ENCODE measurements around the gene MRGPRD.
"Not testable (repeated sequence)": the region's sequence is repeated elsewhere in the genome, so short reads cannot be mapped to it uniquely, and the experiment has no call there.

The MRGPRD gene

GRCh38 chr11:68988491-68988890 lies 7.7 kb upstream of the MRGPRD start:
- no peak overlapping the region for H3K27ac Mint-ChIP-seq
- H3K4me3 Mint-ChIP-seq, result no peak overlapping the region
- no peaks in the 10 kb centered on the region for H3K4me1 Mint-ChIP-seq
- peaks cover 12% of the 10 kb centered on the region for H3K9me3 Mint-ChIP-seq
- H3K36me3 Mint-ChIP-seq, result peaks cover 5% of the 10 kb centered on the region
- H3K27me3 Mint-ChIP-seq, result peaks cover 12% of the 10 kb centered on the region

- H3K4me3 Mint-ChIP-seq, result no peak overlapping the region
- no peak overlapping the region for H3K27ac Mint-ChIP-seq
- H3K36me3 Mint-ChIP-seq, result peaks cover 9% of the 10 kb centered on the region
These were observed 6.4 kb upstream of the MRGPRD start for GRCh38 chr11:68987211-68987610.

GRCh38 chr11:68983801-68984200 lies 3.0 kb upstream of the MRGPRD start:
- peaks cover 5% of the 10 kb centered on the region for H3K27me3 Mint-ChIP-seq
- no peaks in the 10 kb centered on the region for H3K4me1 Mint-ChIP-seq
- no peak overlapping the region for H3K4me3 Mint-ChIP-seq

More at GRCh38 chr11:68987211-68987610, 6.4 kb upstream of the MRGPRD start:
- H3K4me1 Mint-ChIP-seq, result no peaks in the 10 kb centered on the region
- H3K27me3 Mint-ChIP-seq, result peaks cover 11% of the 10 kb centered on the region
- peaks cover 18% of the 10 kb centered on the region for H3K9me3 Mint-ChIP-seq

GRCh38 chr11:68982134-68982533 lies 1.3 kb upstream of the MRGPRD start:
- no peak overlapping the region for H3K27ac Mint-ChIP-seq
- H3K36me3 Mint-ChIP-seq, result peaks cover 8% of the 10 kb centered on the region
- no peak overlapping the region for H3K4me3 Mint-ChIP-seq
- H3K27me3 Mint-ChIP-seq, result peaks cover 2% of the 10 kb centered on the region
- H3K4me1 Mint-ChIP-seq, result no peaks in the 10 kb centered on the region
- peaks cover 14% of the 10 kb centered on the region for H3K9me3 Mint-ChIP-seq

More at GRCh38 chr11:68983801-68984200, 3.0 kb upstream of the MRGPRD start:
- no peak overlapping the region for H3K27ac Mint-ChIP-seq
- peaks cover 9% of the 10 kb centered on the region for H3K36me3 Mint-ChIP-seq
- H3K9me3 Mint-ChIP-seq, result peaks cover 18% of the 10 kb centered on the region

GRCh38 chr11:68979931-68980775 lies 633 bp downstream of the MRGPRD start:
- no peak overlapping the region for H3K27ac Mint-ChIP-seq
- peaks cover 6% of the 10 kb centered on the region for H3K9me3 Mint-ChIP-seq
- H3K36me3 Mint-ChIP-seq, result peaks cover 4% of the 10 kb centered on the region
- no peaks in the 10 kb centered on the region for H3K27me3 Mint-ChIP-seq
- no peaks in the 10 kb centered on the region for H3K4me1 Mint-ChIP-seq
- no peak overlapping the region for H3K4me3 Mint-ChIP-seq

- H3K9me3 Mint-ChIP-seq, result peaks cover 6% of the 10 kb centered on the region
- H3K27ac Mint-ChIP-seq, result no peak overlapping the region
- H3K27me3 Mint-ChIP-seq, result no peaks in the 10 kb centered on the region
- H3K4me1 Mint-ChIP-seq, result no peaks in the 10 kb centered on the region
- no peak overlapping the region for H3K4me3 Mint-ChIP-seq
- peaks cover 4% of the 10 kb centered on the region for H3K36me3 Mint-ChIP-seq
These were observed 1.7 kb downstream of the MRGPRD start for GRCh38 chr11:68978931-68979594.

GRCh38 chr11:68978626-68978930 lies 2.2 kb downstream of the MRGPRD start:
- Mint-ChIP-seq H3K4me1 (no peaks in the 10 kb centered on the region), H3K27me3 (no peaks in the 10 kb centered on the region), H3K27ac (no peak overlapping the region), H3K36me3 (peaks cover 4% of the 10 kb centered on the region), H3K9me3 (peaks cover 6% of the 10 kb centered on the region), H3K4me3 (no peak overlapping the region)

- peaks cover 4% of the 10 kb centered on the region for H3K36me3 Mint-ChIP-seq
- peaks cover 6% of the 10 kb centered on the region for H3K9me3 Mint-ChIP-seq
- H3K27ac Mint-ChIP-seq, result no peak overlapping the region
- H3K27me3 Mint-ChIP-seq, result no peaks in the 10 kb centered on the region
- no peak overlapping the region for H3K4me3 Mint-ChIP-seq
- no peaks in the 10 kb centered on the region for H3K4me1 Mint-ChIP-seq
These were observed 2.8 kb downstream of the MRGPRD start for GRCh38 chr11:68977781-68978625.

- Mint-ChIP-seq H3K4me3 (no peak overlapping the region), H3K4me1 (no peaks in the 10 kb centered on the region), H3K27ac (no peak overlapping the region)
These were observed 4.2 kb downstream of the MRGPRD start for GRCh38 chr11:68976563-68976962.

GRCh38 chr11:68976095-68976494 lies 4.7 kb downstream of the MRGPRD start:
- H3K4me1 Mint-ChIP-seq, result no peaks in the 10 kb centered on the region
- no peaks in the 10 kb centered on the region for H3K9me3 Mint-ChIP-seq
- no peak overlapping the region for H3K27ac Mint-ChIP-seq
- H3K4me3 Mint-ChIP-seq, result no peak overlapping the region
- H3K27me3 Mint-ChIP-seq, result no peaks in the 10 kb centered on the region
- no peaks in the 10 kb centered on the region for H3K36me3 Mint-ChIP-seq

More at GRCh38 chr11:68976563-68976962, 4.2 kb downstream of the MRGPRD start:
- Mint-ChIP-seq H3K36me3 (no peaks in the 10 kb centered on the region), H3K9me3 (no peaks in the 10 kb centered on the region), H3K27me3 (no peaks in the 10 kb centered on the region)

GRCh38 chr11:68974421-68975194 lies 6.2 kb downstream of the MRGPRD start:
- no peaks in the 10 kb centered on the region for H3K27me3 Mint-ChIP-seq
- H3K27ac Mint-ChIP-seq, result no peak overlapping the region
- H3K9me3 Mint-ChIP-seq, result no peaks in the 10 kb centered on the region
- H3K4me1 Mint-ChIP-seq, result no peaks in the 10 kb centered on the region
- no peaks in the 10 kb centered on the region for H3K36me3 Mint-ChIP-seq
- no peak overlapping the region for H3K4me3 Mint-ChIP-seq

- not testable (repeated sequence) for H3K27me3 Mint-ChIP-seq, H3K36me3 Mint-ChIP-seq, H3K27ac Mint-ChIP-seq, H3K4me3 Mint-ChIP-seq, H3K4me1 Mint-ChIP-seq, H3K9me3 Mint-ChIP-seq
These were observed 7.1 kb downstream of the MRGPRD start for GRCh38 chr11:68973706-68974105.

GRCh38 chr11:68973219-68973618 lies 7.6 kb downstream of the MRGPRD start:
- no peaks in the 10 kb centered on the region for H3K4me1 Mint-ChIP-seq
- H3K36me3 Mint-ChIP-seq, result no peaks in the 10 kb centered on the region
- H3K27me3 Mint-ChIP-seq, result no peaks in the 10 kb centered on the region
- H3K9me3 Mint-ChIP-seq, result no peaks in the 10 kb centered on the region
- H3K27ac Mint-ChIP-seq, result no peak overlapping the region
- H3K4me3 Mint-ChIP-seq, result no peak overlapping the region

GRCh38 chr11:68970921-68971636 lies 9.7 kb downstream of the MRGPRD start:
- no peak overlapping the region for H3K4me3 Mint-ChIP-seq
- no peaks in the 10 kb centered on the region for H3K4me1 Mint-ChIP-seq
- no peaks in the 10 kb centered on the region for H3K36me3 Mint-ChIP-seq
- no peak overlapping the region for H3K27ac Mint-ChIP-seq
- no peaks in the 10 kb centered on the region for H3K27me3 Mint-ChIP-seq
- no peaks in the 10 kb centered on the region for H3K9me3 Mint-ChIP-seq

GRCh38 chr11:68969386-68969785 lies 11.4 kb downstream of the MRGPRD start:
- Mint-ChIP-seq H3K4me3 (no peak overlapping the region), H3K27ac (no peak overlapping the region), H3K4me1 (peaks cover 7% of the 10 kb centered on the region), H3K27me3 (no peaks in the 10 kb centered on the region), H3K36me3 (peaks cover 3% of the 10 kb centered on the region), H3K9me3 (no peaks in the 10 kb centered on the region)
